Lower leg skin (tissue), 3 donors: ENCODE measurements around the gene B4GALT6.

Experiments used
- CTCF ChIP-seq, 3 donors: fragments of 450-650 bp; IDR thresholded peaks; one replicate each; pipeline ENCODE4 v1.5.1; 2016; ENCODE audit warnings: antibody characterized with exemption in 3 of 3, mild to moderate bottlenecking in 3 of 3, moderate library complexity in 2 of 3
- POLR2A ChIP-seq, 2 donors: fragments of 450-650 bp; IDR thresholded peaks; one replicate each; pipeline ENCODE4 v1.6.1; 2016 to 2017; ENCODE audit warnings: antibody characterized with exemption in 2 of 2, mild to moderate bottlenecking in 1 of 2, moderate library complexity in 1 of 2

GRCh38 chr18:31683968-31684278 is 458 bp downstream of the B4GALT6 start:
- TF ChIP-seq CTCF (IDR thresholded peaks at IDR 0.05) (no peak), POLR2A (IDR thresholded peaks at IDR 0.05) (no peak)
